ENCODE measurements around the gene CNKSR2.

Gene CNKSR2

GRCh38 chrX:21612154-21612553, 237.9 kb downstream of the CNKSR2 start:
- DNase-seq (ENCODE audit: low spot score), result no peak

GRCh38 chrX:21616386-21616785, 242.2 kb downstream of the CNKSR2 start:
- no peak for DNase-seq (ENCODE audit: low spot score)

GRCh38 chrX:21620234-21620633, 246.0 kb downstream of the CNKSR2 start:
- no peak for DNase-seq (ENCODE audit: low spot score)

GRCh38 chrX:21623778-21624501, 249.7 kb downstream of the CNKSR2 start:
- no peak for DNase-seq (ENCODE audit: low spot score)

- DNase-seq (ENCODE audit: low spot score), result peak; percentile 28
Observed at GRCh38 chrX:21632027-21632426, 257.8 kb downstream of the CNKSR2 start.

GRCh38 chrX:21638311-21638710, 264.1 kb downstream of the CNKSR2 start:
- DNase-seq (ENCODE audit: low spot score), result no peak

GRCh38 chrX:21639775-21640174, 265.6 kb downstream of the CNKSR2 start:
- DNase-seq (ENCODE audit: low spot score), result no peak

GRCh38 chrX:21645431-21645830, 271.2 kb downstream of the CNKSR2 start:
- no peak for DNase-seq (ENCODE audit: low spot score)

- DNase-seq (ENCODE audit: low spot score), result no peak
Observed at GRCh38 chrX:21645886-21646285, 271.7 kb downstream of the CNKSR2 start.

GRCh38 chrX:21655901-21656586, 281.8 kb downstream of the CNKSR2 start:
- DNase-seq (ENCODE audit: low spot score), result no peak

- DNase-seq (ENCODE audit: low spot score), result no peak
Observed at GRCh38 chrX:21656587-21657317, 282.5 kb downstream of the CNKSR2 start.

GRCh38 chrX:21657318-21658151, 283.3 kb downstream of the CNKSR2 start:
- DNase-seq (ENCODE audit: low spot score), result no peak

GRCh38 chrX:21658152-21658737, 284.0 kb downstream of the CNKSR2 start, which contains the start of gene KLHL34:
KLHL34 (minus strand) TSS chrX:21658330; CDS start chrX:21657788, 542 bp downstream.
- no peak for DNase-seq (ENCODE audit: low spot score)

- DNase-seq (ENCODE audit: low spot score), result peak; percentile 41
Observed at GRCh38 chrX:21658746-21659145, 284.5 kb downstream of the CNKSR2 start.

GRCh38 chrX:21659320-21659719, 285.1 kb downstream of the CNKSR2 start:
- DNase-seq (ENCODE audit: low spot score), result no peak

- DNase-seq (ENCODE audit: low spot score), result no peak
Observed at GRCh38 chrX:21660156-21660555, 285.9 kb downstream of the CNKSR2 start.

GRCh38 chrX:21661316-21661715, 287.1 kb downstream of the CNKSR2 start:
- no peak for DNase-seq (ENCODE audit: low spot score)

GRCh38 chrX:21662761-21663160, 288.5 kb downstream of the CNKSR2 start:
- DNase-seq (ENCODE audit: low spot score), result no peak

- no peak for DNase-seq (ENCODE audit: low spot score)
Observed at GRCh38 chrX:21666252-21666651, 292.0 kb downstream of the CNKSR2 start.

GRCh38 chrX:21666679-21667078, 292.5 kb downstream of the CNKSR2 start:
- no peak for DNase-seq (ENCODE audit: low spot score)

GRCh38 chrX:21674430-21675186, 300.4 kb downstream of the CNKSR2 start:
- no peak for DNase-seq (ENCODE audit: low spot score)

Data from cerebellar cortex (tissue), 1 donor.